ENCODE results near the gene FLACC1. TPM values are rescaled to one million over a fixed set of nuclear protein-coding genes. Genes with fewer than 3 reads are reported as not detected.

FLACC1 gene
- total and polyA plus RNA-seq, 2 donors (not counting 1 experiment from before 2014, with no cell fraction given) = 1.5 to 5.0 TPM

- Histone ChIP-seq H3K9me3 (ENCODE audit: control extremely low read depth in 1 of 3, control insufficient read depth in 2 of 3, insufficient read depth in 1 of 3, low read length in 2 of 3) (peaks cover 10 to 18% (median 18%) of the 10 kb centered on the region in 3 donors), H3K4me3 (ENCODE audit: control extremely low read depth in 1 of 5, extremely low read depth in 1 of 5, insufficient read depth in 1 of 5, low read depth in 2 of 5, low read length in 4 of 5) (no peak overlapping the region), H2AFZ (ENCODE audit: insufficient read depth, low read depth, low read length, poor library complexity, severe bottlenecking) (no peak overlapping the region), H3K4me2 (replicated peaks; ENCODE audit: low read depth, low read length, poor library complexity, severe bottlenecking) (no peak overlapping the region), H3K36me3 (replicated peaks in 1 of 2; ENCODE audit: control extremely low read depth in 1 of 2, control insufficient read depth in 1 of 2, extremely low read depth in 1 of 2, insufficient read depth in 2 of 2, low read length in 1 of 2) (no peaks in the 10 kb centered on the region), H3K27ac (ENCODE audit: low read length in 2 of 2) (no peak overlapping the region), H3K79me2 (ENCODE audit: control insufficient read depth, insufficient read depth, low read length) (no peaks in the 10 kb centered on the region), H3K9ac (ENCODE audit: low read length) (no peak overlapping the region), H3K27me3 (replicated peaks in 1 of 4; ENCODE audit: control extremely low read depth in 1 of 4, control insufficient read depth in 3 of 4, insufficient read depth in 4 of 4, low read length in 3 of 4) (no peaks in the 10 kb centered on the region), H4K20me1 (ENCODE audit: control insufficient read depth, insufficient read depth, low read length, poor library complexity, severe bottlenecking) (no peaks in the 10 kb centered on the region), H3K4me1 (ENCODE audit: control insufficient read depth in 2 of 2, insufficient read depth in 2 of 2, low read length in 2 of 2) (no peaks in the 10 kb centered on the region)
- CTCF ChIA-PET = no interaction called here
- WGBS (ENCODE audit: insufficient coverage) = no CpG with 5 or more reads among the region's 2 CpGs
- intact Hi-C loops (cut with micrococcal nuclease) = no loop called here
- ATAC-seq (ENCODE audit: low read depth) (no peak), DNase-seq (no peak)
- POLR2A ChIA-PET = no interaction called here
- Mint-ChIP-seq H3K4me1 (no peaks in the 10 kb centered on the region), H3K27me3 (no peaks in the 10 kb centered on the region), H3K4me3 (no peak overlapping the region), H3K27ac (no peak overlapping the region), H3K9me3 (ENCODE audit: insufficient read depth) (peaks cover 23% of the 10 kb centered on the region)
- TF ChIP-seq EZH2 (IDR thresholded peaks at IDR 0.05; ENCODE audit: borderline replicate concordance, insufficient read depth, low read depth, low read length, poor library complexity, severe bottlenecking) = no peak
- TF ChIP-seq, protein P1, sequence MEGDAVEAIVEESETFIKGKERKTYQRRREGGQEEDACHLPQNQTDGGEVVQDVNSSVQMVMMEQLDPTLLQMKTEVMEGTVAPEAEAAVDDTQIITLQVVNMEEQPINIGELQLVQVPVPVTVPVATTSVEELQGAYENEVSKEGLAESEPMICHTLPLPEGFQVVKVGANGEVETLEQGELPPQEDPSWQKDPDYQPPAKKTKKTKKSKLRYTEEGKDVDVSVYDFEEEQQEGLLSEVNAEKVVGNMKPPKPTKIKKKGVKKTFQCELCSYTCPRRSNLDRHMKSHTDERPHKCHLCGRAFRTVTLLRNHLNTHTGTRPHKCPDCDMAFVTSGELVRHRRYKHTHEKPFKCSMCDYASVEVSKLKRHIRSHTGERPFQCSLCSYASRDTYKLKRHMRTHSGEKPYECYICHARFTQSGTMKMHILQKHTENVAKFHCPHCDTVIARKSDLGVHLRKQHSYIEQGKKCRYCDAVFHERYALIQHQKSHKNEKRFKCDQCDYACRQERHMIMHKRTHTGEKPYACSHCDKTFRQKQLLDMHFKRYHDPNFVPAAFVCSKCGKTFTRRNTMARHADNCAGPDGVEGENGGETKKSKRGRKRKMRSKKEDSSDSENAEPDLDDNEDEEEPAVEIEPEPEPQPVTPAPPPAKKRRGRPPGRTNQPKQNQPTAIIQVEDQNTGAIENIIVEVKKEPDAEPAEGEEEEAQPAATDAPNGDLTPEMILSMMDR (IDR thresholded peaks at IDR 0.05) = no peak
Observed at GRCh38 chr2:201319511-201319910, 37.6 kb downstream of the FLACC1 start.

DNA sequence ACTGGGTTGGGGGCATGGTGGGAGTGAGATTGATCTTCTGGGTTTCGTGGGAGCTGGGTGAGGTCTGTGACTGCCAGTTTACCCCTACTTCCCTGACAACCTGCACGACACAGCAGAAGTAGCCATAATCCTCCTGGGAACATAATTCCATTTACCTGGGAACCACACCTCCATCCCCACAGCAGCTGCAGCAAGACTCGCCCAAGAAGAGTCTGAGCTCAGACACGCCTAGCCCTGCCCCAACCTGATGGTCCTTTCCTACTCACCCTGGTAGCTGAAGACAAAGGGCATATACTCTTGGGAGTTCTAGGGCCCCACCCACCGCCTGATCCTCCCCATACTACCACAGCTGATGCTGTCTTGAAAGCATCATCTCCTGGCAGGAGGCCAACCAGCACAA, 43.8 kb downstream of the FLACC1 start:
- Mint-ChIP-seq H3K4me1 (no peaks in the 10 kb centered on the region), H3K27ac (no peak overlapping the region), H3K27me3 (no peaks in the 10 kb centered on the region), H3K4me3 (no peak overlapping the region), H3K9me3 (ENCODE audit: insufficient read depth) (peaks cover 3% of the 10 kb centered on the region)
- Histone ChIP-seq H3K4me1 (ENCODE audit: control insufficient read depth in 2 of 2, insufficient read depth in 2 of 2, low read length in 2 of 2) (no peaks in the 10 kb centered on the region), H3K79me2 (ENCODE audit: control insufficient read depth, insufficient read depth, low read length) (no peaks in the 10 kb centered on the region), H3K4me2 (replicated peaks; ENCODE audit: low read depth, low read length, poor library complexity, severe bottlenecking) (no peak overlapping the region), H2AFZ (ENCODE audit: insufficient read depth, low read depth, low read length, poor library complexity, severe bottlenecking) (no peak overlapping the region), H3K9ac (ENCODE audit: low read length) (no peak overlapping the region), H3K27ac (ENCODE audit: low read length in 2 of 2) (no peak overlapping the region), H3K36me3 (replicated peaks in 1 of 2; ENCODE audit: control extremely low read depth in 1 of 2, control insufficient read depth in 1 of 2, extremely low read depth in 1 of 2, insufficient read depth in 2 of 2, low read length in 1 of 2) (peaks cover 0 to 2% of the 10 kb centered on the region in 2 experiments), H3K4me3 (ENCODE audit: control extremely low read depth in 1 of 5, extremely low read depth in 1 of 5, insufficient read depth in 1 of 5, low read depth in 2 of 5, low read length in 4 of 5) (no peak overlapping the region), H3K9me3 (ENCODE audit: control extremely low read depth in 1 of 3, control insufficient read depth in 2 of 3, insufficient read depth in 1 of 3, low read length in 2 of 3) (peaks cover 0 to 3% (median 2%) of the 10 kb centered on the region in 3 donors), H3K27me3 (replicated peaks in 1 of 4; ENCODE audit: control extremely low read depth in 1 of 4, control insufficient read depth in 3 of 4, insufficient read depth in 4 of 4, low read length in 3 of 4) (no peaks in the 10 kb centered on the region), H4K20me1 (ENCODE audit: control insufficient read depth, insufficient read depth, low read length, poor library complexity, severe bottlenecking) (no peaks in the 10 kb centered on the region)
- POLR2A ChIA-PET = no interaction called here
- DNase-seq (no peak), ATAC-seq (ENCODE audit: low read depth) (no peak)
- CTCF ChIA-PET = no interaction called here
- intact Hi-C loops (cut with micrococcal nuclease) = no loop called here
- TF ChIP-seq, protein P1 (IDR thresholded peaks at IDR 0.05) = no peak
- TF ChIP-seq EZH2 (IDR thresholded peaks at IDR 0.05; ENCODE audit: borderline replicate concordance, insufficient read depth, low read depth, low read length, poor library complexity, severe bottlenecking) = no peak
- 100% methylated on average over 4 of the region's 5 CpGs for WGBS (ENCODE audit: insufficient coverage)

All from B cell (primary cell).